Measurements from ENCODE around the gene ACP6.
"Not testable (repeated sequence)": the region's sequence is repeated elsewhere in the genome, so short reads cannot be mapped to it uniquely, and the experiment has no call there.

Gene ACP6

GRCh38 chr1:147670319-147671001 is at the start of gene ACP6:
Gene ACP6 (minus strand): TSS chr1:147670524. CDS start chr1:147670048, 476 bp downstream.
- peak; percentile 90 for FAIRE-seq

- no peak for FAIRE-seq
Observed at GRCh38 chr1:147719711-147720225, 49.4 kb upstream of the ACP6 start.

GRCh38 chr1:147719029-147719698 is 48.8 kb upstream of the ACP6 start:
- no peak for FAIRE-seq

GRCh38 chr1:147717706-147718097 is 47.4 kb upstream of the ACP6 start:
- FAIRE-seq, result no peak

GRCh38 chr1:147717051-147717705 is 46.9 kb upstream of the ACP6 start:
- FAIRE-seq, result no peak

GRCh38 chr1:147712605-147713004 is 42.3 kb upstream of the ACP6 start:
- no peak for FAIRE-seq

- FAIRE-seq, result no peak
Observed at GRCh38 chr1:147700042-147701006, 30.0 kb upstream of the ACP6 start.

GRCh38 chr1:147699686-147700041 is 29.3 kb upstream of the ACP6 start:
- no peak for FAIRE-seq

- FAIRE-seq, result no peak
Observed at GRCh38 chr1:147683163-147683763, 12.9 kb upstream of the ACP6 start.

GRCh38 chr1:147680608-147681235 is 10.4 kb upstream of the ACP6 start:
- FAIRE-seq, result not testable (repeated sequence)

- not testable (repeated sequence) for FAIRE-seq
Observed at GRCh38 chr1:147677681-147678080, 7.4 kb upstream of the ACP6 start.

- no peak for FAIRE-seq
Observed at GRCh38 chr1:147676311-147677085, 6.2 kb upstream of the ACP6 start.

- no peak for FAIRE-seq
Observed at GRCh38 chr1:147673816-147674215, 3.5 kb upstream of the ACP6 start.

- FAIRE-seq, result no peak
Observed at GRCh38 chr1:147673406-147673805, 3.1 kb upstream of the ACP6 start.

GRCh38 chr1:147669469-147670318 is 630 bp downstream of the ACP6 start:
- FAIRE-seq, result no peak

GRCh38 chr1:147665521-147665920 is 4.8 kb downstream of the ACP6 start:
- no peak for FAIRE-seq

GRCh38 chr1:147664206-147664605 is 6.1 kb downstream of the ACP6 start:
- no peak for FAIRE-seq

- no peak for FAIRE-seq
Observed at GRCh38 chr1:147654511-147654910, 15.8 kb downstream of the ACP6 start.

- FAIRE-seq, result no peak
Observed at GRCh38 chr1:147652306-147652705, 18.0 kb downstream of the ACP6 start.

GRCh38 chr1:147651466-147651865 is 18.9 kb downstream of the ACP6 start:
- FAIRE-seq, result no peak
